Gastrocnemius medialis (tissue), 4 donors: ENCODE data around the gene AANAT.

Experiments used
- CTCF ChIP-seq, 5 experiments: fragments of 450-650 bp in 3 of 5; fragments of 200-600 bp in 2 of 5; sonication (generic) in 2 of 5; IDR thresholded peaks in 4 of 5; conservative IDR thresholded peaks in 1 of 5; 1 replicate in 4 of 5; 2 replicates in 1 of 5; pipeline ENCODE4 v1.5.1; 2016 to 2019; ENCODE audit warnings: antibody characterized with exemption in 5 of 5, mild to moderate bottlenecking in 3 of 5, moderate library complexity in 3 of 5
- POLR2A ChIP-seq, 2 donors: fragments of 450-650 bp; IDR thresholded peaks; one replicate each; pipeline ENCODE4 v1.6.1; 2017; ENCODE audit warnings: antibody characterized with exemption in 2 of 2, mild to moderate bottlenecking in 2 of 2, moderate library complexity in 2 of 2

DNA sequence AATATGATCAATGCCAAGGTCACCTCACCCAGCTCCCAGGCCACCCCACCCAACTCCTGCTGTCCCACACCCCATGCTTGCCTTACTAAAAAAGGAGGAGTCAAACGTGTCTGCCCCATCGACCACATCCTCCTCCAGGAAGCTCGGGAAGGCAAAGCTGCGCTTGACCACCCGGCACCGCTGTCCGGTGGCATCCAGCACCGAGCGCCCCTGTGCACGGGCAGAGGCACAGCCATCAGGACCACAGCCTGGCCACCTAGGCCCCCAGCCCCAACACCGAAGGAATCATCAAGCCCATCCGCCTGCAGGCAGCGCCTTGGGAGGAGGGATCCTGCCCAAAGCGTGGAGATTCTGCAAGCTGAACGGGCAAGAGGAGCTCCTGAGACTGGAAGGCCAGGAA is 10.2 kb downstream of the AANAT start:
- no peak for TF ChIP-seq CTCF (IDR thresholded peaks at IDR 0.05 in 4 of 5, conservative IDR thresholded peaks at IDR 0.05 in 1 of 5)
- no peak for TF ChIP-seq POLR2A (IDR thresholded peaks at IDR 0.05)
